Astrocyte (in vitro differentiated cells and primary cell): Measurements from ENCODE around the gene RPL14. TPM values are rescaled to one million over a fixed set of nuclear protein-coding genes. Genes with fewer than 3 reads are reported as not detected.

Experiments used
- DNase-seq: peaks from one replicate; pipeline ENCODE4 v3.0.0-alpha.2; 2010; ENCODE audit warnings: low read depth
- FAIRE-seq: peaks from 2 replicates; lab custom pipeline; 2011; peaks lifted over from hg19 to GRCh38; lab: Jason Lieb, UNC
- H2AFZ ChIP-seq: 2 replicates; pipeline ENCODE4 v1.6.0; 2012; ENCODE audit warnings: low read depth, low read length, inconsistent platforms
- H3K27ac ChIP-seq: 2 replicates; pipeline ENCODE4 v1.5.1; 2011; ENCODE audit warnings: low read depth, low read length, inconsistent platforms
- H3K27me3 ChIP-seq: 2 replicates; pipeline ENCODE4 v1.6.0; 2011; ENCODE audit warnings: low read length, inconsistent platforms; ENCODE audit not compliant: insufficient read depth
- H3K36me3 ChIP-seq: 2 replicates; pipeline ENCODE4 v1.5.1; 2011; ENCODE audit warnings: low read length, inconsistent platforms; ENCODE audit not compliant: insufficient read depth
- H3K4me1 ChIP-seq: 2 replicates; pipeline ENCODE4 v1.5.1; 2011; ENCODE audit warnings: low read length, inconsistent platforms; ENCODE audit not compliant: insufficient read depth
- H3K4me2 ChIP-seq: 2 replicates; pipeline ENCODE4 v1.6.0; 2012; ENCODE audit warnings: low read length, inconsistent platforms
- H3K4me3 ChIP-seq: 2 replicates; pipeline ENCODE4 v1.5.1; 2011; ENCODE audit warnings: low read depth, mild to moderate bottlenecking, low read length, inconsistent platforms; ENCODE audit not compliant: insufficient read depth
- H3K79me2 ChIP-seq: 2 replicates; pipeline ENCODE4 v1.6.0; 2012; ENCODE audit warnings: mild to moderate bottlenecking, low read length, inconsistent platforms; ENCODE audit not compliant: insufficient read depth
- H3K9ac ChIP-seq: 2 replicates; pipeline ENCODE4 v1.6.0; 2012; ENCODE audit warnings: mild to moderate bottlenecking, low read length, inconsistent platforms
- H3K9me3 ChIP-seq: 2 replicates; pipeline ENCODE4 v1.5.1; 2012; ENCODE audit warnings: low read depth, mild to moderate bottlenecking, low read length, inconsistent platforms; ENCODE audit not compliant: insufficient read depth
- H4K20me1 ChIP-seq: 2 replicates; pipeline ENCODE4 v1.6.0; 2012; ENCODE audit warnings: low read length, inconsistent platforms; ENCODE audit not compliant: insufficient read depth
- H3K27ac Mint-ChIP-seq: one replicate; pipeline ENCODE4 v1.8.0; 2021; ENCODE audit warnings: mild to moderate bottlenecking, mixed read lengths; ENCODE audit not compliant: unreplicated experiment
- H3K27me3 Mint-ChIP-seq: one replicate; pipeline ENCODE4 v1.8.0; 2021; ENCODE audit warnings: low read depth, mixed read lengths; ENCODE audit not compliant: unreplicated experiment
- H3K36me3 Mint-ChIP-seq: one replicate; pipeline ENCODE4 v1.8.0; 2021; ENCODE audit warnings: low read depth, mixed read lengths; ENCODE audit not compliant: unreplicated experiment
- H3K4me1 Mint-ChIP-seq: one replicate; pipeline ENCODE4 v1.8.0; 2021; ENCODE audit warnings: low read depth, mixed read lengths; ENCODE audit not compliant: unreplicated experiment
- H3K4me3 Mint-ChIP-seq: one replicate; pipeline ENCODE4 v1.8.0; 2021; ENCODE audit warnings: mild to moderate bottlenecking, moderate library complexity, mixed read lengths; ENCODE audit not compliant: unreplicated experiment
- H3K9me3 Mint-ChIP-seq: one replicate; pipeline ENCODE4 v1.8.0; 2021; ENCODE audit warnings: mild to moderate bottlenecking, mixed read lengths; ENCODE audit not compliant: unreplicated experiment
- CTCF ChIP-seq: IDR thresholded peaks from 2 replicates; pipeline ENCODE4 v1.5.1; 2011; ENCODE audit warnings: low read depth, mild to moderate bottlenecking, inconsistent platforms, low read length, moderate library complexity; ENCODE audit not compliant: insufficient read depth
- EZH2 ChIP-seq: IDR thresholded peaks from 2 replicates; pipeline ENCODE4 v1.6.1; 2012; ENCODE audit warnings: mild to moderate bottlenecking, low read length, inconsistent platforms; ENCODE audit not compliant: insufficient read depth
- total RNA-seq: library from RNA; stranded (reverse); gene quantifications from 2 replicates; pipeline ENCODE4 v1.2.1, GENCODE V29; 2021

The RPL14 gene
- total RNA-seq, 1 donor from 2014 or later, result 1,706 TPM

- Mint-ChIP-seq H3K27ac (no peak overlapping the region), H3K4me3 (no peak overlapping the region), H3K36me3 (peaks cover 4% of the 10 kb centered on the region), H3K27me3 (no peaks in the 10 kb centered on the region), H3K4me1 (peaks cover 10% of the 10 kb centered on the region), H3K9me3 (no peaks in the 10 kb centered on the region)
- TF ChIP-seq CTCF, result no peak
- TF ChIP-seq EZH2, result no peak
- peak overlapping the region; percentile 12 for H2AFZ ChIP-seq
- H3K27me3 ChIP-seq, result no peaks in the 10 kb centered on the region
- DNase-seq, result peak; percentile 83
- H3K4me1 ChIP-seq, result peaks cover 18% of the 10 kb centered on the region
- H4K20me1 ChIP-seq, result no peaks in the 10 kb centered on the region
- peak overlapping the region; percentile 56 for H3K27ac ChIP-seq
- H3K9ac ChIP-seq, result peak overlapping the region; percentile 27
- no peaks in the 10 kb centered on the region for H3K36me3 ChIP-seq
- H3K4me2 ChIP-seq, result peak overlapping the region; percentile 41
- H3K4me3 ChIP-seq, result no peak overlapping the region
- FAIRE-seq, result no peak
- H3K79me2 ChIP-seq, result no peaks in the 10 kb centered on the region
- no peaks in the 10 kb centered on the region for H3K9me3 ChIP-seq
These were observed 59.1 kb downstream of the RPL14 start for GRCh38 chr3:40516201-40516600.

- FAIRE-seq (no peak), DNase-seq (no peak)
- Histone ChIP-seq H3K36me3 (no peaks in the 10 kb centered on the region), H3K4me3 (no peak overlapping the region), H3K27ac (no peak overlapping the region), H3K4me1 (peaks cover 18% of the 10 kb centered on the region), H2AFZ (no peak overlapping the region), H3K79me2 (no peaks in the 10 kb centered on the region), H3K9ac (no peak overlapping the region), H3K9me3 (no peaks in the 10 kb centered on the region), H3K27me3 (no peaks in the 10 kb centered on the region), H3K4me2 (no peak overlapping the region), H4K20me1 (no peaks in the 10 kb centered on the region)
- H3K9me3 Mint-ChIP-seq, result no peaks in the 10 kb centered on the region
- no peaks in the 10 kb centered on the region for H3K27me3 Mint-ChIP-seq
- no peak overlapping the region for H3K4me3 Mint-ChIP-seq
- H3K36me3 Mint-ChIP-seq, result peaks cover 4% of the 10 kb centered on the region
- peaks cover 10% of the 10 kb centered on the region for H3K4me1 Mint-ChIP-seq
- H3K27ac Mint-ChIP-seq, result no peak overlapping the region
- TF ChIP-seq EZH2, result no peak
- no peak for TF ChIP-seq CTCF
These were observed 60.9 kb downstream of the RPL14 start for GRCh38 chr3:40518067-40518466.

Other genes starting within 250 kb of the RPL14 start
- gene EIF1B, start 147.6 kb upstream of the RPL14 start, total RNA-seq, result 59.3 and 62.5 TPM in 2 replicates
- gene ENTPD3, start 70.2 kb upstream of the RPL14 start, total RNA-seq, result 0.53 and 0.75 TPM in 2 replicates
- gene ZNF619, start 19.8 kb downstream of the RPL14 start, total RNA-seq, result 2.9 and 3.4 TPM in 2 replicates
- gene ZNF620, start 48.7 kb downstream of the RPL14 start, total RNA-seq, result 2.9 and 4.2 TPM in 2 replicates
- gene ZNF621, start 67.6 kb downstream of the RPL14 start, total RNA-seq, result 26.6 and 28.9 TPM in 2 replicates